ENCODE data around the gene ULK4.

DNA sequence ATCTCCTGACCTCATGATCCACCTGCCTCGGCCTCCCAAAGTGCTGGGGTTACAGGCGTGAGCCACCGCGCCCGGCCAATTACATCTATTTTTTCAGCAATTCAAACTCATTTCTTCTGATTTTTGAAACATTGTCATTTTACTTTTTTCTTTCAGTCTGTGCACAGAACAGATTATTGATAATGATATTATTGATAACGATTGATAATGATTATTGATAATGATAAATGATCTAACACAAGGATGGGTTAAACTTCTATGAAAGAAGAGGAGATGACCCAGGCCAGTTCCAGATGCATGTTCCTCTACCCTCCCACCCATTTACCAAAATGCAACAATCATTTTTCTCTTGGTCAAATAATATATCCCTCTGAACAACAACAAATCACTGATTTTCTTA lies 644.6 kb downstream of the ULK4 start:
- TF ChIP-seq CTCF (IDR thresholded peaks at IDR 0.05 in 2 of 3, conservative IDR thresholded peaks at IDR 0.05 in 1 of 3; ENCODE audit: borderline replicate concordance in 1 of 3, insufficient read depth in 1 of 3, low read depth in 2 of 3, low read length in 2 of 3), result no peak
- TF ChIP-seq SIN3A (IDR thresholded peaks at IDR 0.05; ENCODE audit: low read depth), result no peak
- TF ChIP-seq YY1 (IDR thresholded peaks at IDR 0.05; ENCODE audit: extremely low read depth, insufficient replicate concordance, low read depth, low read length), result no peak
- no peak for TF ChIP-seq SRF (IDR thresholded peaks at IDR 0.05; ENCODE audit: low read depth)
